ENCODE data around the gene PODNL1.
"Not testable (repeated sequence)": the region's sequence is repeated elsewhere in the genome, so short reads cannot be mapped to it uniquely, and the experiment has no call there.

PODNL1 gene

DNA sequence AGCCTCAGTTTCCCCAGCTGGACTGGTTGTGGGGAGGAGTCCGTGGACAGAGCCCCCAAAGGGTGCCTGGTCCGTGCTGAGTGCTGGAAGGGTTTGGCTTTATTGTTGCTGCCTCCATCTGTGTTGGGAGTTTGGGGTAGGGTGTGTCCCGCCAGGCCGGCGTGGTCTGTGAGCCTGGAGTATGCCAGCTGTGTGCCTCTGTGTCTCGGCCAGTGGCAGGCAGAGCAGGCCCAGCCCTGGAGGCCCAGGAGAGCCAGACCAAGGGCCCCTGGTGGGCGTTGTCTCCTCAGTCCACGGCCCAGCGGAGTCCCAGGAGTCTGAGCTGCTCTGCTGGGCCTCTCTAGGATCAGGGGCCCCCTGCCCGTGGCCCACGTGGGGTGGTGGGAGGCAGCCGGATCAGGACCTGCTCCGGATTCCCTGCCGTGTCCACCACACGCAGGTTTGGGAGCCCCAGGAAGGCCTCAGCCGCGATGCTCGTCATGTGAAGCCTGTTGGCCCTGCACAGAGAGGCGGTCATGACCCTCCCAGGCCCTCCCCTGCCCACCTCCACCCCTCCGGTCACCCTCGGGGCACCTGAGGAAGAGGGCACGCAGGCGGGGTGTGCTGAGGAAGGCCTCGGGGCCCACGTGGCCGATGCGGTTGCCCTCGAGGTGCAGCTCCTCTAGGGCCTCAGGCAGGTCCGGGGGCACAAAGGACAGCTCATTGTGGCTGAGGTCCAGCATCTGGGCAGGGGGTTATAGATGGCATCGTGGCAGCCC is 6.6 kb downstream of the PODNL1 start:
- intact Hi-C loops (cut with DNase I), result no loop called here
- DNase-seq, result no peak

DNA sequence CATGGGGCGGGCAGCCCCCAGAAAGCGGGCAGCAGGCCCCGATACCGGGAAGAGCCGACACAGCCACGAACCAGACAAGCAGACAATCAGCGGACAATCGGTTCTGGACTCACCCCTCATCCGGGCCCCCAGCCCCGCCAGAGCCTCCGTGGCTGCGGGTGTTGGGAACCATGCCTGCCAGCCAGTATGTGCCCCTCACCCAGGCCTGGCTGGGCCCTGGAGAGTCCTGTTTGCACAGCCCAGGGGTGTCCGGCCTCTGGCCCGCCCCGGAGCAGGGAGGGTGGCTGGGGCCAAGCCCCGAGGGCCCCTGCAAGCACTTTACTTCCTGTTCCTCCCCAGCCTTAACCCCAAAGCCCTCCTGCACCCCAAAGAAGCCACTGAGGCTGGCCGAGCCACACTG is 7.8 kb downstream of the PODNL1 start:
- intact Hi-C loops (cut with DNase I), result no loop called here
- DNase-seq, result no peak

DNA sequence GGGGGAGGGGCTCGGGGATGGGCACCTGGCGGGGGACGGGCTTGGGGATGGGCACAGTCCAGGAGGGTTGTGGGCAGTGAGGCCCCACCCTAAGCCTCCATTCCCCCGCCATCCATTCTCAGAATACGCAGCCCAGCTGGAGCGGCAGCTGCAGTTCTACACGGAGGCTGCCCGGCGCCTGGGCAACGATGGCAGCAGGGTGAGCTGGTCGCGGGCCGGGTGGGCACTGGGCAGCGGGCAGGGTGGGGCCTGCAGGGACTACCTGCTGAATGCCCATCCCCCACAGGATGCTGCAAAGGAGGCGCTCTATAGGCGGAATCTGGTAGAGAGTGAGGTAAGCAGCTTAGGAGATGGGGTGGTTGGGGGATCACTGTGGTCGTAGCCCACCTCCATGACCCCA is 8.3 kb downstream of the PODNL1 start:
- DNase-seq, result no peak
- intact Hi-C loops (cut with DNase I), result no loop called here

DNA sequence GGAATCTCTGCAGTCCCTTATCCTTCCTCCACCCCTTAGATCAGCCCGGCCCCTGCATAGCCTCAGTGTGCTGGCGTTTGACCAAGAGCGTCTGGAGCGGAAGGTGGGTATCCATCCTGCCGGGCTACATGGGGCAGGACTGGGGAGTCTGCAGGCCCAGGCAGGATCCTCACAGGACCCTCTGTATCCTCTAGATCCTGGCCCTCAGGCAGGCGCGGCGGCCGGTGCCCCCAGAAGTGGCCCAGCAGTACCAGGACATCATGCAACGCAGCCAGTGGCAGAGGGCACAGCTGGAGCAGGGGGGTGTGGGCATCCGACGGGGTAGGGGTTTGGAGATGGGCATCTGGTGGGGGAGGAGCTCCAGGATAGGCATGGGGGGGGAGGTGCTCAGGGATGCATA is 8.9 kb downstream of the PODNL1 start:
- DNase-seq, result no peak
- intact Hi-C loops (cut with DNase I), result no loop called here

DNA sequence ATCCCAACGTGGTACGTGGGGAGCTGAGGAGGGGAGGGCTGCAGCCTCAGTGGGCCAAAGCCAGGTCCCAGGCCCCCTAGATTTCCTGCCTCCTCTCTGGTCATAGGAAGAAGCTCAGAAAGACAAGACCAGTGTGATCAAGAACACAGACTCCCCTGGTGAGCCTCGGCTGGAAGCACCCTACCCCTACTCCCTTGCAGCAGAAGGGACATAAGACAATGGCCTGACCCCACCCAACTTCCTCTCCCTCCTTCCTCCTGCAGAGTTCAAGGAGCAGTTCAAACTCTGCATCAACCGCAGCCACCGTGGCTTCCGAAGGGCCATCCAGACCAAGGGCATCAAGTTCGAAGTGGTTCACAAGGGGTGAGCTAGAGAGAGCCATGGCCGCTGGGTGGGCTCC is 11.5 kb downstream of the PODNL1 start:
- no peak for DNase-seq
- intact Hi-C loops (cut with DNase I), result no loop called here

DNA sequence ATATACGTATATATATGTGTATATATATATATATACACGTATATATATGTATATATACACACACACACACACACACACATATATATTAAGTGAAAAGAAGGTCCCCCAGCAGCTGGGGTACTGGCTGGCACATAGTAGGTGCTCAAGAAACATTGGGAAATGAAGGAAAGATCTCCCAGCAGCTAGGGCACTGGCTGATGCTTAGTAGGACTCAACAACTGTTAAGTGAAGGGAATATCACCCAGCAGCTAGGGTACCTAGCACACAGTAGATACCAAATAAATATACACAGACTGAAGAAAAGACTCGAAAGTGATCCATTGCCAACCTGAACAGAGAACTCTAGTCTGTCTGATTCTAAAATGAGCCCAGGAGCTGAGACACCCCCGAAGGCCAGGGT is 12.2 kb downstream of the PODNL1 start:
- DNase-seq, result no peak
- intact Hi-C loops (cut with DNase I), result no loop called here

DNA sequence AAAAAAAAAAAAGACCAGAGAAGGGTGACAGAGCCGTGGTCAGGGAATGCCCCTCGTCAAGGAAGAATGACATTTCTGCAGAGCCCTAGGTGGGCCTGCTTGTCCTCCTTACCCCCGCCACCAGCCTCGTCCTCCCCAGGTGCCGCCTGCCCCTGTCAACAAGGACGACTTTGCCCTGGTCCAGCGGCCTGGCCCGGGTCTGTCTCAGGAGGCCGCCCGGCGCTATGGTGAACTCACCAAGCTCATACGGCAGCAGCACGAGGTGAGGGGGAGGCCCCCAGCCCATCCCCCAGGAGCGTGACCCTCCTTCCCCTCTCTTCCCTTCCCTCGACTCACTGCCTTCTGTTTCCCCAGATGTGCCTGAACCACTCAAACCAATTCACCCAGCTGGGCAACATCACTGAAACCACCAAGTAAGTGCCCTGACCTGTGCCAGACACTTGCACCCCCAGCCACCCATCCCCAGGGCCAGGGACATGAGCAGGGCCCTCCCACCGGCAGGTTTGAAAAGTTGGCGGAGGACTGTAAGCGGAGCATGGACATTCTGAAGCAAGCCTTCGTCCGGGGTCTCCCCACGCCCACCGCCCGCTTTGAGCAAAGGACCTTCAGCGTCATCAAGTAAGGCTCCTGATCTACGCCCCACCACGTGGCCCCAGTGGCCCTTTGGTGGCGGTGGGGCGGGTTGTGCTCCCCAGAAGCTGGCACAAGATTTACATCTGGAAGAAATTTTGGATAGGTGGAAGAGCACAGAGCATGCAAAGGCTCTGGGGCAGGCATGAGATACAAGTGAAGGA is 14.8 kb downstream of the PODNL1 start:
- DNase-seq, result no peak
- intact Hi-C loops (cut with DNase I), result no loop called here

DNA sequence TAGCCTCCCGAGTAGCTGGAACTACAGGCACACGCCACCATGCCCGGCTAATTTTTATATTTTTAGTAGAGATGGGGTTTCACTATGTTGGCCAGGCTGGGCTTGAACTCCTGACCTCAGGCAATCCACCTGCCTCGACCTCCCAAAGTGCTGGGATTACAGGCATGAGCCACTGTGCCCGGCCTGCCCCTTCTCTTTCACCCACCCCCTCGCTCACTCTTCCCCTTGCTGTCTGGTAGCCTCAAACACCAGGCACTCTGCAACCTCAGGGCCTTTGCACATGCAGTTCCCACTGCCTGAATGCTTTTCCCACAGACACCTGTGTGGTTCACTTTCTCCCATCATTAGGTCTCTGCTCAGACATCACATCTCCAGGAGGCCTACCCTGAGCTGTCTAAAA is 16.1 kb downstream of the PODNL1 start:
- intact Hi-C loops (cut with DNase I); DNase-seq: not testable (repeated sequence)

DNA sequence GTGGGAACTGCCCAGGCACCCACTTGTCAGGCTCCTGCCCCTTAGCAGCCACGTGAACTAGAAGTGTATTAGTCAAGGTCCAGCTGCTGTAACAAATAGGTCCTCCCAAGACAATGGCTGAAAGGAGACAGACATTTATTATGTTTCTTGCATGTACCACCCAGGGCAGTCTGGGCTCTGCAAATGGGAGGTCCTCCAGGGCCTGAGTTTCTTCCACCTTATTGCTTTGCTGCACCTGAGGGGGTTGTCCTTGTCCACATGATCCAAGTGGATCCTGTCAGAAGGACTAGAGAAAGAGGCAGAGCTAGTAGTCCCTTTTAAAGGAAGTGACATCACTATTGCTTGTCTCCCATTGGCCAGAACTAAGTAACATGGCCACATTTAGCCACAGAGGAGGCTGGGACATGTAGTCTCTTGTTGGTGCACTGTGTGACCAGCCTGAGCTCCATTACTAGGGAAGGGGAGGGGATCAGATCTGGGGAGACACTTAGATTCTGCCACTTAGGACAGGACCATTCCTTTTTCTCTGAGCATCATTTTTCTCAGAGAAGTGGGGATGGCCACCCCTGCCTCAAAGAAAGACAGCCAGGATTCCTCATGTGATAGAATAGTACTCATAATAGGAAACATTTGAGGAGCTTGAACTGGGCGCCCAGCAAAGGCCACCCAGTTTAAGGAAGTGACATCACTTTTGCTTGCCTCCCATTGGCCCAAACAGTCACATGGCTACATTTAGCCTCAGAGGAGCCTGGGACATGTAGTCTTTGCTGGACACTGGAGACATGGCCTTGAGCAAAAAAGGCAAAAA is 17.1 kb downstream of the PODNL1 start:
- intact Hi-C loops (cut with DNase I), result no loop called here
- DNase-seq, result peak in 5 of 10 donors; percentile 37 to 78 (median 53)

DNA sequence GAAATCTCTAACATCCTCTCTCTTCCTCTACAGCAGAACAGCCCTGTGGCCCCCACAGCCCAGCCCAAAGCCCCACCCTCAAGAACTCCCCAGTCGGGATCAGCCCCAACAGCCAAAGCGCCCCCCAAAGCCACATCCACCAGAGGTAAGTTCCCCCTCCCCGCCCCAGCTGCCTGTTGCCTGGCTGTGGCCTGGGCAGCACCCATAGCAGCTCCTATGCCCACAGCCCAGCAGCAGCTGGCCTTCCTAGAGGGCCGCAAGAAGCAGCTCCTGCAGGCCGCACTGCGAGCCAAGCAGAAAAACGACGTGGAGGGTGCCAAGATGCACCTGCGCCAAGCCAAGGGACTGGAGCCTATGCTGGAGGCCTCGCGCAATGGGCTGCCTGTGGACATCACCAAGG is 17.7 kb downstream of the PODNL1 start:
- intact Hi-C loops (cut with DNase I), result no loop called here
- DNase-seq, result no peak

DNA sequence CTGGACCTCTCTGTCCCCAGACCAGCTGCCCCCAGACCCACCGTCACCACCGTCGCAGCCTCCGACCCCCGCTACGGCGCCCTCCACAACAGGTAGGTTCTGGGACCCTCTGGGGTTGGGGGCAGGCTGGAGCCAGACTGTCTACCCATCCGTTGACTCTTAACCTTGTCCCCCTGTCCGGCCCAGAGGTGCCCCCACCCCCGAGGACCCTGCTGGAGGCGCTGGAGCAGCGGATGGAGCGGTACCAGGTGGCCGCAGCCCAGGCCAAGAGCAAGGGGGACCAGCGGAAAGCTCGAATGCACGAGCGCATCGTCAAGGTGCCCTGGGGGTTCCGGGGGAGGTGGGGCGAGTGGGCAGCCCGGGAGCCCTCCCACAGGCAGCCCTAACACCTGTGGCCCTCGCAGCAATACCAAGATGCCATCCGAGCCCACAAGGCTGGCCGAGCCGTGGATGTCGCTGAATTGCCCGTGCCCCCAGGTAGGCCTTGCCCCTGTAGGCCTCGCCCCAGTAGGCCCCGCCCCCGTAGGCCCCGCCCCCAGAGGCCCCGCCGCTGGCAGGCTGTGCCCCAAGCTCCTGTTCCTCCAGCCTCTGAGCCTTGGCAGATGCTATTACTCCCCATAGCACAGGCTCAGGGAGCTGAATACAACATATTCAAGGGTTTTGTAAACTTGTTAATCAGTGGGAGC is 19.3 kb downstream of the PODNL1 start:
- no peak for DNase-seq
- intact Hi-C loops (cut with DNase I), result no loop called here

DNA sequence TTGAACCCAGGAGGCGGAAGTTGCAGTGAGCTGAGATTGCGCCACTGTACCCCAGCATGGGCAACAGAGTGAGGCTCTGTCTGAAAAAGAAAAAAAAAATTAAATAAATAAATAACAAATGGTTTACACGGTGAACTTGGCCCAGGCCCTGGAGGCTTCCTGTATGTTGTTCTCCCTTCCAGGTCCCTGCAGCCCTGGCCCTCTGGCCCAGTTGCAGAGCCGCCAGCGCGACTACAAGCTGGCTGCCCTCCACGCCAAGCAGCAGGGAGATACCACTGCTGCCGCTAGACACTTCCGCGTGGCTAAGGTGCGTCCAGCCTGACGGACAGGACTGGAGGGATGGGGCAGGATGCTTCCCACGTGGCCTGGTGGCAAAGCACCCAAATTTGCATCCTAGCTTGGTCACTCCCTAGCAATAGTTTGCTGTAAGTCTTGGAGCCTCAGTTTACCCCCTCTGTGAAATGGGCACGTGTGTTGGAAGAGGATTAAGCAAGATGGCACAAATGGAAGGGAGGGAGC is 20.3 kb downstream of the PODNL1 start:
- intact Hi-C loops (cut with DNase I), result no loop called here
- no peak for DNase-seq

DNA sequence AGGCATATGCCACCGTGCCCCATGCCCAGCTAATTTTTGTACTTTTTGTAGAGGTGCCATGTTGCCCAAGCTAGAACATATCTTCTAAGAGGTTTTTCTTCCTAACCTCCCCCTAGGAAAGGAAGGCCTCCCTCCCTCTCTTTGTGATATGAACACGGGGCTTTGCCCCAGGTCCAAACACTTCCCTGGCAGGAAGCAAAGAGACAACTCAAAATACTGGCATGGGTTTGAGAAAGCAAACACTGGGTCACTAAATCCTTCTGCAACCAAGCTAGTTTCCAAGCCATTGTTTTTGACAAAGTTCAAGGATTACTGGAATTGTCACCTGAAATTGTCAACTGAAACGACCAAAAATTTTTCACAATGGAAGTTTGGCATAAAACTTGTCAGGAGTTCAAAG is 23.4 kb downstream of the PODNL1 start:
- DNase-seq, result no peak
- intact Hi-C loops (cut with DNase I), result no loop called here

DNA sequence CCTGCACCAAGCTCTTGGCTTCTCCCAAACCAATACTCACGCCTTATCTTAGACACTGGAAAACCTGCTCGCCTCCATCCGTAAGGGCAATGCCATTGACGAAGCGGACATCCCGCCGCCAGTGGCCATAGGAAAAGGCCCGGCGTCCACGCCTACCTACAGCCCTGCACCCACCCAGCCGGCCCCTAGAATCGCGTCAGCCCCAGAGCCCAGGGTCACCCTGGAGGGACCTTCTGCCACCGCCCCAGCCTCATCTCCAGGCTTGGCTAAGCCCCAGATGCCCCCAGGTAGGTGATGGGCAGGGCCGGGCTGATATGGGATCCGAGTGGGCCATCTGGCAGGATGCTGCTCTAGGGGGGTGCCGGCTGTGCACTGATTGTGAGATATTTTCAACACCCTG is 24.9 kb downstream of the PODNL1 start:
- intact Hi-C loops (cut with DNase I), result no loop called here
- no peak for DNase-seq

DNA sequence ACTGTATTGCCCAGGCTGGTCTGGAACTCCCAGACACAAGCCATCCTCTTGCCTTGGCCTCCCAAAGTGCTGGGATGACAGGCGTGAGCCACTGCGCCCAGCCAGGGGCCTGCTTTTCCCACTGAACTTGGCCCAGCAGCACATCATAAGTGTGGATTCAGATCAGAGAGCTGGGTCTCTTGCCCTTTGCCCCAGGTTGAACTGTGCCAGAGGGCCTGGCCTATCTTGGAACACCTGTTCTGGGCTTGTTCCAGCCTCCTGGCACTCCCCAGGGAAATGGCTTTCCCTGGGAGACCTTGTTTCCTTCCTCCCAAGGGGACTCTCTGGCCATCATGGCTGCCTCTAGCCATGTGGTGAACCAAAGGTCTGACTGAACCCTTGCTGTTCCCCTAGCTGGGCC is 28.8 kb downstream of the PODNL1 start:
- DNase-seq, result no peak
- intact Hi-C loops (cut with DNase I), result loop anchor here (10.0 kb wide), 1 partner anchor 45 kb away; the partner anchor contains the start of gene DCAF15

DNA sequence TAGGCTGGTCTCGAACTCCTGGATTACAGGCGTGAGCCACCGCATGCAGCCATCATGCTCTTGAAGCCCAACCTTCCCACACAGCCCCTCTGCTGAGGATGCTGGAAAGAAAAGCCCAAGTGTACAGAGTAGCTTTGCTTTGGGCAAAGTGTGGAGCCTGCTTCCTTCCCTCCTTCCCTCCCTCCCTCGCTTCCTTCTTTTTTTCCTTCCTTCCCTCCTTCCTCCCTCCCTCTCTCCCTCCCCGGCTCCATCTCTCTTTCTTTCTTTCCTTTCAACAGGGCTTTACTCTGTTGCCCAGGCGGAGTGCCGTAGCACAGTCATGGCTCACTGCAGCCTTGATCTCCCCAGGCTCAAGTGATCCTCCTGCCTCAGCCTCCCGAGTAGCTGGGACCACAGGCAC is 29.5 kb downstream of the PODNL1 start:
- intact Hi-C loops (cut with DNase I), result loop anchor here (10.0 kb wide), 1 partner anchor 46 kb away; the partner anchor contains the start of gene DCAF15
- DNase-seq, result no peak

DNA sequence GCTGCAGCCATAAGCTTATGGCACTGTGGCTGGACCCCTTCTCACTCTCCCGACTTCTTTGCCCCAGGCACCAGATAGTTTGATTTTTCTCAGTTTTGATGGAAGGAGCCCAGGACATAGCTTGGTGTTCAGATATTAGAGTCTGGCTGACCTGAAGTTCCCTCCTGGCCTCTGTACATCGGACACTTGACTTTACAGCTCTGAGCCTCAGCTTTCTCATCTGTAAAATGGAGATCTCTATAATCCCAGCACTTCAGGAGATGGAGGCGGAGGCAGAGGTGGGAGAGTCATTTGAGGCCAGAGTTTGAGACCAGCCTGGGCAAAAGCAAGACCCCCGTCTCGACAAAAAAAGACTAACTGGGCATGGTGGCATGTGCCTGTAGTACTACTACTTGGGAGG is 31.3 kb downstream of the PODNL1 start:
- intact Hi-C loops (cut with DNase I), result loop anchor here (10.0 kb wide), 1 partner anchor 48 kb away; the partner anchor contains the start of gene DCAF15
- DNase-seq, result no peak

DNA sequence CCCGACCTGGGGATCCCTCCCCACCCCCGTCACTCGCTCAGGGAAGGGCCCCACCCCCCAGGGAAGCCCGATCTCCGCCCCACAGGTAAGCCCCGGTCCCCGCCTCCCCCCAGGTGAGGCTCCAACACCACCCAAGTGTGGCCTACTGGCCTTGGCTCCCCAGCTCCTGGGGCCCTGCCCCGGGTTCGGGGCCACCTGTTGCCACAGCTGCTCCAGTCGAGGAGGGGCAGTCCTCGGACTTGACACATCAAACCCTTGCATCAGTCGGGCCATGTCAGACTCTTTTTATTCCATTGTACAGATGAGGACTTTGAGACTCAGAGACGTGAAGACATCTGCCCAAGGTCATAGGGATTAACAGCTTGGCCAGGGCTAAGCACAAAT is 31.7 kb downstream of the PODNL1 start:
- intact Hi-C loops (cut with DNase I), result loop anchor here (10.0 kb wide), 1 partner anchor 48 kb away; the partner anchor contains the start of gene DCAF15
- DNase-seq, result no peak

DNA sequence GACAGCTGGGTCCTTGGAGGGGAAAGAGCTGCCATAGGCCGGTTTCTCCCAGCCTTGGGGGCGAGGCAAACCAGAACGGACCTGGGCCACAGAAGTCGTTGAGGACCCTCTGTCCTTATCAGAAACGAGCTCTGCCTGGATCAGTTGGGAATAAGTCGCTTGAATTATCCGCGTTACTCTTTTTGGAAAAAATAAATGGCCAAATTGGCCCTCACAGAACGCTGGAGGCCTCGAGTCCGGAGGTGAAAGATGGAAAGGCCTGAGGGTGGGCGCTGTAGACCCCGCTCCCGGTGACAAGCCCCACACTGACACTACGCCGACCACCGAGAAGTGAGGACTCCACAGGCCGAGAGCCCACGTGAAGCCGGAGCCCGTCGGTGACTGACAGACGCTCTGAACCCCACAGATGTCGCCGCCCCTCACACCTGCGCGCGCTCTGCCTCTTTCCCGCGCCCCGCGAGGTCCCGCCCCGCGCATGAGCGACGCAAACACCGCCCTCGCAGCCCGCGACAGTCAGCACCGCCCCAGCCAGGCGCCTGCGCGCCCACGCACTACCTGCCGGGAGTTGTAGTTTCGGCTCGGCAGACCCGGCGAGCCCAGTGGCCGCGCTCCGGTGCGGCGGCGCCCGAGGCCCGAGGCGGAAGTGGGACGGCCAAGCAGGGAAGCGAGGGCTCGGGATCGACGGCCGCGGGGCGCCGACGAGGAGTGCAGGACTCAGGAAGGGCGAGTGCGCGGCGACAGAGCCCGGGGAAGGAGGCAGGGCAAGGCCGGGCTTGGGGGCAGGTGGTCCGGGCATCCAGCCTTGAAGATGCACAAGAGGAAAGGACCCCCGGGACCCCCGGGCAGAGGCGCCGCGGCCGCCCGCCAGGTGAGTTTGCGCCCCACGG is 32.3 kb downstream of the PODNL1 start, which contains the start of the genes BRME1 and CC2D1A:
Gene BRME1, minus strand, starts transcription at position 484 of the 887 bp plus-strand sequence. CDS start 1,225 bp downstream, outside the sequence.
Gene CC2D1A, plus strand, starts transcription at position 568 of the 887 bp plus-strand sequence. Its CDS starts 241 bp downstream, at position 809.
- DNase-seq, result peak; percentile 90 to 99 (median 96)
- intact Hi-C loops (cut with DNase I), result loop anchor here (10.0 kb wide), 1 partner anchor 49 kb away; the partner anchor contains the start of gene DCAF15

All from posterior cingulate gyrus (tissue), 11 donors.